ENCODE results near the gene ACKR4. TPM values are rescaled to one million over a fixed set of nuclear protein-coding genes. Genes with fewer than 3 reads are reported as not detected.

Gene ACKR4
- 0.11 and 0.15 TPM in 2 replicates for total RNA-seq

GRCh38 chr3:132596816-132597433 lies at the start of gene ACKR4:
Gene ACKR4, plus strand, starts transcription at chr3:132597270. Its CDS starts 3,128 bp downstream, at chr3:132600398.
- Mint-ChIP-seq H3K4me1 (peaks cover 1% of the 10 kb centered on the region), H3K27ac (no peak within 1 kb of the TSS), H3K9me3 (peaks cover 2% of the 10 kb centered on the region), H3K36me3 (ENCODE audit: low read depth) (peaks cover 36% of the 10 kb centered on the region), H3K4me3 (no peak within 1 kb of the TSS), H3K27me3 (no peaks in the 10 kb centered on the region)
- POLR2A ChIA-PET = no interaction called here
- intact Hi-C loops (cut with micrococcal nuclease) = no loop called here
- DNase-seq (no peak), ATAC-seq (ENCODE audit: low read depth) (no peak)
- CTCF ChIA-PET = no interaction called here
- TF ChIP-seq CTCF (IDR thresholded peaks at IDR 0.05) = no peak

- DNase-seq (no peak), ATAC-seq (ENCODE audit: low read depth) (no peak)
- intact Hi-C loops (cut with micrococcal nuclease) = no loop called here
- ChIA-PET CTCF (no interaction called here), POLR2A (no interaction called here)
- TF ChIP-seq CTCF (IDR thresholded peaks at IDR 0.05) = no peak
- Mint-ChIP-seq H3K27me3 (no peaks in the 10 kb centered on the region), H3K4me3 (no peak overlapping the region), H3K36me3 (ENCODE audit: low read depth) (no peaks in the 10 kb centered on the region), H3K4me1 (peaks cover 10% of the 10 kb centered on the region), H3K9me3 (no peaks in the 10 kb centered on the region), H3K27ac (no peak overlapping the region)
Measured at GRCh38 chr3:132549169-132549568, 47.9 kb upstream of the ACKR4 start.

GRCh38 chr3:132549890-132550578 lies 47.0 kb upstream of the ACKR4 start:
- intact Hi-C loops (cut with micrococcal nuclease) = no loop called here
- H3K36me3 Mint-ChIP-seq (ENCODE audit: low read depth) = no peaks in the 10 kb centered on the region
- no peak overlapping the region for H3K27ac Mint-ChIP-seq
- no peak for DNase-seq
- ATAC-seq (ENCODE audit: low read depth) = no peak
- ChIA-PET CTCF (no interaction called here), POLR2A (no interaction called here)
- no peak for TF ChIP-seq CTCF (IDR thresholded peaks at IDR 0.05)
- no peak overlapping the region for H3K4me3 Mint-ChIP-seq
- no peaks in the 10 kb centered on the region for H3K9me3 Mint-ChIP-seq
- no peaks in the 10 kb centered on the region for H3K27me3 Mint-ChIP-seq
- peaks cover 10% of the 10 kb centered on the region for H3K4me1 Mint-ChIP-seq

GRCh38 chr3:132550579-132551305 lies 46.3 kb upstream of the ACKR4 start:
- ATAC-seq (ENCODE audit: low read depth) = no peak
- POLR2A ChIA-PET = no interaction called here
- intact Hi-C loops (cut with micrococcal nuclease) = no loop called here
- no peak for TF ChIP-seq CTCF (IDR thresholded peaks at IDR 0.05)
- DNase-seq = no peak
- peaks cover 10% of the 10 kb centered on the region for H3K4me1 Mint-ChIP-seq
- no peak overlapping the region for H3K27ac Mint-ChIP-seq
- H3K36me3 Mint-ChIP-seq (ENCODE audit: low read depth) = no peaks in the 10 kb centered on the region
- CTCF ChIA-PET = no interaction called here
- no peaks in the 10 kb centered on the region for H3K27me3 Mint-ChIP-seq
- no peak overlapping the region for H3K4me3 Mint-ChIP-seq
- H3K9me3 Mint-ChIP-seq = no peaks in the 10 kb centered on the region

- H3K36me3 Mint-ChIP-seq (ENCODE audit: low read depth) = peaks cover 14% of the 10 kb centered on the region
- H3K27ac Mint-ChIP-seq = no peak overlapping the region
- peaks cover 10% of the 10 kb centered on the region for H3K4me1 Mint-ChIP-seq
- H3K9me3 Mint-ChIP-seq = no peaks in the 10 kb centered on the region
- no peak for TF ChIP-seq CTCF (IDR thresholded peaks at IDR 0.05)
- DNase-seq (no peak), ATAC-seq (ENCODE audit: low read depth) (no peak)
- no peak overlapping the region for H3K4me3 Mint-ChIP-seq
- POLR2A ChIA-PET = no interaction called here
- CTCF ChIA-PET = no interaction called here
- H3K27me3 Mint-ChIP-seq = no peaks in the 10 kb centered on the region
- intact Hi-C loops (cut with micrococcal nuclease) = no loop called here
Measured at GRCh38 chr3:132553826-132554225, 43.2 kb upstream of the ACKR4 start.
